ENCODE measurements around the gene PXDN.

PXDN gene

GRCh38 chr2:1751767-1752725, 7.7 kb upstream of the PXDN start:
- DNase-seq = no peak

GRCh38 chr2:1750933-1751766, 6.8 kb upstream of the PXDN start:
- peak; percentile 41 to 44 for DNase-seq

- no peak for DNase-seq
These were observed 6.1 kb upstream of the PXDN start for GRCh38 chr2:1750270-1750932.

- DNase-seq = no peak
These were observed 5.3 kb upstream of the PXDN start for GRCh38 chr2:1749489-1750119.

- no peak for DNase-seq
These were observed 4.6 kb upstream of the PXDN start for GRCh38 chr2:1748741-1749488.

GRCh38 chr2:1748176-1748740, 3.9 kb upstream of the PXDN start:
- DNase-seq = no peak

GRCh38 chr2:1747065-1747941, 3.0 kb upstream of the PXDN start:
- DNase-seq = no peak

GRCh38 chr2:1746174-1747064, 2.1 kb upstream of the PXDN start:
- DNase-seq = no peak

GRCh38 chr2:1745171-1746023, 1.1 kb upstream of the PXDN start:
- no peak for DNase-seq

GRCh38 chr2:1744151-1744445, 217 bp downstream of the PXDN start:
- no peak for DNase-seq

GRCh38 chr2:1743396-1744150, 742 bp downstream of the PXDN start:
- no peak for DNase-seq

- DNase-seq = no peak
These were observed 1.5 kb downstream of the PXDN start for GRCh38 chr2:1742681-1743395.

GRCh38 chr2:1742301-1742680, 2.0 kb downstream of the PXDN start:
- no peak for DNase-seq

- no peak for DNase-seq
These were observed 2.5 kb downstream of the PXDN start for GRCh38 chr2:1741851-1742250.

GRCh38 chr2:1740716-1741589, 3.4 kb downstream of the PXDN start:
- no peak for DNase-seq

Measured in NCI-H1930 (cell line).